HG03439 (cell line): ENCODE results near the gene TECPR1.

Experiments
- ATAC-seq: cut with Tn5 transposase; IDR thresholded peaks from one replicate; pipeline ENCODE4 v1.9.1; 2021; ENCODE audit warnings: mild to moderate bottlenecking, moderate library complexity; ENCODE audit not compliant: unreplicated experiment

The TECPR1 gene

DNA sequence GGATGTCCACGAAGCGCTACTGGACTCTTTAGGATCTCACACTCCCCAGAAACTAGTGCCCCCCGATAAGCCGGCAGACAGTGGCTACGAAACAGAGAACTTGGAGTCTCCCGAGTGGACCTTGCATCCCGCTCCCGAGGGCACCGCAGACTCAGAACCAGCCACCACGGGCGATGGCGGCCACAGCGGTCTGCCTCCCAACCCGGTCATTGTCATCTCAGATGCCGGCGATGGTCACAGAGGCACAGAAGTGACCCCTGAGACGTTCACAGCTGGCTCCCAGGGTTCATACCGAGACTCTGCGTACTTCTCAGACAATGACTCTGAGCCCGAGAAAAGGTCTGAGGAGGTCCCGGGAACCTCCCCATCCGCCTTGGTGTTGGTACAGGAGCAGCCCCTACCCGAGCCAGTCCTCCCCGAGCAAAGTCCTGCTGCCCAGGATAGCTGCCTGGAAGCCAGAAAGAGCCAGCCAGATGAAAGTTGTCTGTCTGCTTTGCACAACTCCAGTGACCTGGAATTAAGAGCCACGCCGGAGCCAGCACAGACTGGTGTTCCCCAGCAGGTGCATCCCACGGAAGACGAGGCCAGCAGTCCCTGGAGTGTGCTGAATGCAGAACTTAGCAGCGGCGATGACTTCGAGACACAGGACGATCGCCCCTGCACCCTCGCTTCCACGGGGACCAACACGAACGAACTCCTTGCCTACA, 58.4 kb downstream of the TECPR1 start:
- no peak for ATAC-seq

DNA sequence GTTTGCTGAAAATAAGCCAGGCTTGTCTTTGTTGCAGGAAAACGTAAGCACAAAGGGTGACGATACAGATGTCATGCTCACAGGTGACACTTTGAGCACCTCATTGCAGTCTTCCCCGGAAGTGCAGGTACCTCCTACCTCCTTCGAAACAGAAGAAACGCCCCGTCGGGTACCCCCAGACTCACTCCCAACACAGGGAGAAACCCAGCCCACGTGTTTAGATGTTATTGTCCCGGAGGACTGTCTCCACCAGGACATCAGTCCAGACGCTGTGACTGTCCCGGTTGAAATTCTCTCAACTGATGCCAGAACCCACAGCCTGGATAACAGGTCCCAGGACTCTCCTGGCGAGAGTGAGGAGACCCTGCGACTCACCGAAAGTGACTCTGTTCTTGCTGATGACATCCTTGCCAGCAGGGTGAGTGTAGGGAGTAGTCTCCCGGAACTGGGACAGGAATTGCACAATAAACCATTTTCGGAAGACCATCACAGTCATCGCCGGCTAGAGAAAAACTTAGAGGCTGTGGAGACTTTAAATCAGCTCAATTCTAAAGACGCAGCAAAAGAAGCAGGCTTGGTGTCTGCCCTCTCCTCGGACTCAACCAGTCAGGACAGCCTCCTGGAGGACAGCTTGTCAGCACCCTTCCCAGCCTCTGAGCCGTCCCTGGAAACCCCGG, 59.1 kb downstream of the TECPR1 start:
- no peak for ATAC-seq

DNA sequence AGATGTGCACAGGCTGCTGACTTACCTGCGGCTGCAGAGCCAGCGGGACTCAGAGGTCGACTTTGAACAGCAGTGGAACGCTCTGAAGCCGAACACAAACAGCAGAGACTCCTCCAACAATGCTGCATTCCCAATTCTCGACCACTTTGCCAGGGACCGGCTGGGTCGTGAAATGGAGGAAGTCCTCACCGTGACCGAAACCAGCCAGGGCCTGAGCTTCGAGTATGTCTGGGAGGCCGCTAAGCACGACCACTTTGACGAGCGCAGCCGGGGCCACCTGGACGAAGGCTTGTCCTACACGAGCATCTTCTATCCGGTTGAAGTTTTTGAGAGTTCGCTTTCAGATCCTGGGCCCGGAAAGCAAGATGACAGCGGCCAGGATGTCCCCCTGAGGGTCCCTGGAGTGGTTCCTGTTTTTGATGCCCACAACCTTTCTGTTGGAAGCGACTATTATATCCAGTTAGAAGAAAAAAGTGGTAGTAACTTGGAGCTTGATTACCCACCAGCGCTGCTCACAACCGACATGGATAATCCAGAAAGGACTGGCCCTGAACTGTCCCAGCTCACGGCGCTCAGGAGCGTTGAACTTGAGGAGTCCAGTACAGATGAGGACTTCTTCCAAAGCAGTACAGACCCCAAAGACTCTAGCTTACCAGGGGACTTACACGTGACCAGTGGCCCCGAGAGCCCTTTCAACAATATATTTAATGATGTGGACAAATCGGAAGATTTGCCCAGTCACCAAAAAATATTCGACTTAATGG, 60.2 kb downstream of the TECPR1 start:
- no peak for ATAC-seq

DNA sequence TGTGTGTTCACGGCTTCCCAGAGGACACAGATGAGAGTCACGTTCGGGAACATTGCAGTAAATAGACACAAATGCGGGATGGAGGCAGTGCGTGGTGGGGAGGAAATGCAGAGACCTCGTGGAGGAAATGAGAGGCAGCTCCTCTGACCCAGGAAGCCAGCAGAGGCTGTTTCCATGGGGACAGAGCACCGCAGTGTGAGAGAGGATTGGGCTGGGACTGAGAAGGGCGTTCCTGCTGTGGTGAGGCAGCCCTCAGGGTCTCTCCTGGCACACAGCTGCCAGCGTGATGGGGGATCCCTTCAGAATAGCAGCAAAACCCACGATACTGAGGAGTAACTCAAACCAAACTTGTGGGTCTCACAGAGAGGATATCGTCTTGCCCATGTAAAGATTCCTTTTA, 62.5 kb downstream of the TECPR1 start:
- ATAC-seq, result no peak

GRCh38 chr7:98187138-98187502, 64.9 kb downstream of the TECPR1 start:
- ATAC-seq, result no peak

- no peak for ATAC-seq
Measured at GRCh38 chr7:98186452-98187137, 65.4 kb downstream of the TECPR1 start.

DNA sequence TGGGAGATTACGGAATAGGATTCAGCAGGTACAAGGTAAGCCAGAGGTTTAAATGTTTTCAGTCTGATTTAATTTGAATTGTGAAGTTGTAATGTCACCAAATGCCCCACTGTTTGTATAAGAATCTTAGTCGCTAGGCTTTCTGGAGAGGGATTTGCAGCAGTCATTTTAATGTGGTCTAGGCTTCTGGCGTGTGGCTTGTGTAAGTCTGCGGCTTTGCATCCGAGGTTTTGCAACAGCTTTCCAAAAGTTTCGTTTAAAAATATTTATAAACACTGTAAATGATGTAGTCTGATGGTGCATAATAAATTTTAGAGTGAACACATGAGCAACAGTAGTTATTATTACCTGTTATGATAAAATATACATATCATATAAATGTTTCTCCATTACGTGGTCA, 66.9 kb downstream of the TECPR1 start:
- ATAC-seq, result no peak

- no peak for ATAC-seq
Measured at GRCh38 chr7:98180751-98181150, 71.3 kb downstream of the TECPR1 start.

- no peak for ATAC-seq
Measured at GRCh38 chr7:98178762-98179490, 73.1 kb downstream of the TECPR1 start.

DNA sequence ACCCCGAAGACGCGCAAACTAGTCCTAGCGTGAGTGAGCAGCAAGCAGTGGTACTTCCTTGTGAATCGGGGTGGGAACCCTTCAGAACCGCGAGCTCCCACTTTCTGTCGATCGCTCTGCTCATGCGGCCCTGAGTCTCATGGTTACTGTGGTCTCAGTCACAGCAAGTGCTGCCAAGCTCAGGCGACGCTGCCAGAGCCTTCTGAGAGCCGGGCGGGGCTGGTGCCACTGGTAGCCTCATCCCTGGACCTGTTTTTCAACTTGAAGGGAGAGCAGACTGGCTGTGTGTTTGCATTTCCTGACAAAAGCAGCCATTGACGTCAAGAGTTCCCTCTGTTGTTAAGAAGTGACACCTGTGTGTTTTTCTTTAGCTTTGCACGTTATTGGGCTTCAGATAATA, 73.7 kb downstream of the TECPR1 start:
- ATAC-seq, result no peak

- no peak for ATAC-seq
Measured at GRCh38 chr7:98177553-98177952, 74.5 kb downstream of the TECPR1 start.

DNA sequence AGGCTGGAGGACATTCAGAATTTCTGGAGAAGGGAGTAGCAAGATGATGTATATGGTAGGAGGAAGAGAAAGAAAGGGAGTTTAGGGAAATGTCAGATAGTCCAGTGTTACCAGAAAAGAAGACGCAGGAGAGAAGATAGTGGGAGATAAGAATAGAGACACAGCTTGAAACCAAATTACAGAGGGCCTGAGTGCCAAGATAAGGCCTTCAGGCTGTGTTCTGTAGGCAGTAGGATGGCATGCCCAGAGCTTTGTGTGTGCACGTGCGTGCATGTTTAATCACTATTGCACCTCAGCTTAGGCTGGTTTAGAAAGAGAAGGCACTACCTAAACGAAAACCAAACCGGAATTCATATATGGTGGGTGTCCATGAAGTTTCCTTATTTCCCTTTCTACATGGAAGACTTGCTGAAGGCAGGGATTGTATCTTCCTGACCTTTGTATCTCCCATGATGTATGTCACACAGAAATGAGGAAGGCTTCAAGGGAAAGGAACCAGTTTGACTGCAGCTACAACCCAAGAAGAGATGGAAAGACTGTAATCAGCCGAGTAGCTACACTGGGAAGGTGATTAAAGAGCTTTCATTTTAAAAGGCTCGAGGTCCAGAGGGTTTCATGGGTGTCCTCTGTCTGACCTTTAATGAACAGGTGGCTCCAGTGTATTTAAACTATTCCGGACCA, 76.6 kb downstream of the TECPR1 start:
- no peak for ATAC-seq

DNA sequence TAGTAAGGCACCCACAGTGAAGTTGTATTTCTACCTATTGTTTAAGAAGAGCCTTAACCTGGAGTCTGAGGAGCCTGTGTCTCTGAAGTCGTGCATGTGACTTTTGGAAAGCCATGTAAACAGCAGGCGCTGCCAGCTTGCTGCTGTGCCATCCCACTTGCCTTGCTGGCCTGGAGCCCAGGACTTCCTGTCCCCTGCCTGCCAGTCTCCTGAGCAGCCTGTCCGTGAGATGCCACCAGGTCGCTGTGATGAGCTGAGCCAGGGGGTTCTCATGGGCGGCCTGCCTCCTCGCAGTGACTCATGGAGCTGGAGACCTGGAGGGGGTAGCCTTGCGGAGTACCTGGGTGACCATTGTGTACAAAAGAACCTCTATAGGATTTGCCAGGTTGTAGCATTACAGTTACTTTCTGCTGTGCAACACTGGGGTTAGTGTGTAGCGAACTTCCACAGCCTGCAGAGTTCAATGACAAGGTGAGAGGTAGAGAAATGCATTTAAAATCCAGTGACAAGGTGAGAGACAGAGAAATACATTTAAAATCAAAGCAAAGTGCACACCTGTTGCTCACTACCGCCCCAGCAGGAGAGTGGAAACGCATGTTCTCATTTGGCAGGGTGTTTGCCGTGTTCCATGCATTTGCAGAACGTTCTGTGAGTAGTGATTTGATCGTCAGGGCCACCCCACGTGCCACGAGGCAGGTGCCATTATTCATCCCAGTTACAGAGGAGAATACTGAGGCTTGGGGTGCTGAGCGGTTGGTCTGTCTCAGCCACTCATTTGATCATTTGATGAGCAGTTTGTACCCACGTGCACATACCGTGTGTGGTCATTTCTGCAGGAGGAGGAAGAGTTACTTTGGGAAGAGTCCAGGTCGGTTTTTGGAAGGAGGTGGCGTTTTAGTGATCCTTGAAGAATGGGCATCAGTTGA, 77.4 kb downstream of the TECPR1 start:
- no peak for ATAC-seq

GRCh38 chr7:98171449-98171848, 80.6 kb downstream of the TECPR1 start:
- no peak for ATAC-seq

DNA sequence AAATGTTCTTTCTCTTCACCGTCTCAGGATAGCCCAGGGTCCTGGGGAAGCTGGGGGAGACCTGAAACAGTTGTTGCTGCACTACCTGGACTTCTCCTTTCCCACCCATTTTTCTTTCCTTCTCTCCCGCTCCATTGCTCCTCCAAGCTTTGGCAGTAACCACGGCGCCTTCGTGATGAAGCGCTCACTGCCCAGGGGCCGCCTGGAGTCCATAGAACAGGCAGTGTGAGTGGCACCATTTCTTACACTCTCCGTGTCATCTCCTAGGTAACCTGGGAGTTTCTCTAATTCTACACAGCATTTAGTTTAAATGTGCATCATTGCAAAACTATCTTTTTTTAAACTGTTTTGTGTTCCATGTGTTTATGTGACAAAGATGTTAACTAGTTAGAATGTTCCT, 81.1 kb downstream of the TECPR1 start:
- ATAC-seq, result no peak

DNA sequence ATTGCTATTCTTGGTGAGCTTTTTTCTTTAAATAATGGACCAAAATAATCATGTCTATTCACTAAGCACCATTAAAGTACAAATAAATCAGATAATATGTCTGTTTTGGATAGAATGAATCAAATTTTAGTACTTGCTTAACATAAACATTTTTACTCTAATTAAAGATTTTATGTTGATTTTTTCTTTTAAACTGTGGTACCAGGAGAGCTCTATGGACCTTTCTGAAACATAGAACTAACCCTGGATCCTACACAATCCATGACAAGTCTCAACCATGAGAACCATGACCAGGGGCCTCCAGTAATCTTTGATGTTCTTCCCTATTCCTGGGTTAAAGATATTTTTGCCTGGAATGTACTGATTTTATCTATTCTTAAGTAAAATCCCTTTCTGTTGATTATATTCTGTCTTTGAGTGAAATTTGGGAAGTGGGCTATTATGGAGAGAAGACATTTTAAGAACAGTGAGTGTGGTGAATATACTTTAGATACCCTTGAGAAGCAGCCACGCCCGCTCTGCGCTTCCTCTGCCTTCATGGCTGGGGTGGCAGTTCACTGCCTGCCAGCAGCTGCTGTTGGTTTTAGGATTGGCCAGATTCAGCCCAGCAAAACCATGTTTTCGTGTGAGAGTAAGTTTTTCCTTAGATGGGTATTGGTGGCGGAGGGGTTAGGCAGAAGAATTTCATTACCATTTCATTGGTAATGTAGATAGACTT, 83.0 kb downstream of the TECPR1 start:
- ATAC-seq, result no peak

DNA sequence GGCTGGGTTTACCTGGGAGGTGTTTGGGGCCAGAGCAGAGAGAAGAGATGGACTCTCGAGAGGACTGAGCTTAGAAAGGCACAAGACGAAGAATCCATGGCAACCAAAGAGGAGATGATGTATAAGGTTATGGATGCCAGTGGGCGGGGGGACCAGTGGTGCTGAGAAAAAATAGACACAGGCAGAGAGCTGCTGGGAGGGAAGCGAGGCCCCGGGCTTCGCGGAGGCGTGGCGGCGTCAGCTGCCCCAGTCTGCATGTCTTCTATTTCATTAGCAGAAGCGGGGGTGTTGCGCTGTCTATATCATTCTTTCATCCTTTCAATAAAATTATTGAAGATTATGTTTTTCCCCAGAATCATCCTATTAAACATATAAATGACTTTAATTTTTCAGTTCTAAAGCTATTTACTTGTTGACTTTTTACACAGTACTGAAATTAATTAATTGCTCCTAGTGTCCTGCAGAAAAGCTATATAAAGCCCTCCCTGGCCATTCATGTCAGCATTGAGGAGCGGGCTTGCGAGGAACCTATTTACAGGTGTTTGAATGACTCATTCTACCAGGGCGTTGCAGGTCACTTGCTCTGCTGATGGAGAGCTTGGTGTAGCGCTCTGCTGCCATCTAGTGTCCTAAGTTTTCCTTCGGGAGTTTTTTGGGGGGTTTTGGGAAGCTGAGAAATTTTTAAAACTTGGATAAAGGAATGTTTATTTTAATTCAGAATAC, 83.7 kb downstream of the TECPR1 start:
- ATAC-seq, result no peak

DNA sequence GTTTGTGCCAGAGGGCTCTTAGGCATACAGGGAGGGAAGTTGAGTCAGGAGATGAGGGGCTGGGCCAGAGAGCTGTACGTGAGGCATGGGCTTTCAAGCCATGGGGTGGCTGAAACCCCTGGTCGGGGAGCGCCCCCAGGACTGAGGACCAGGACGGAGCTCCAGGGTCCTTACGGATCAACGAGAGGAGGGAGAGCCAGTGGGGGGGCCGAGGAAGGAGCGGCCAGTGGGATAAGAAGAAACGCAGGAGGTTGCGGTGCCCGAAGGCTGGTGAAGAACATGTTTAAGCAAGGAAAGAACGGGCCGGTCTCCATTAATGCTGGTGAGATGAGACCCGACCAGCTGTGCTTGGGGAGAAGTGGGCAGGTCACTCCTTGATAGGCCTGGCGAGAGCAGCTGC, 84.4 kb downstream of the TECPR1 start:
- no peak for ATAC-seq
